GM21447 (cell line): ENCODE measurements around the gene NDOR1.

Experiments used
- ATAC-seq: cut with Tn5 transposase; IDR thresholded peaks from one replicate; pipeline ENCODE4 v1.9.1; 2021; ENCODE audit not compliant: unreplicated experiment

The NDOR1 gene

DNA sequence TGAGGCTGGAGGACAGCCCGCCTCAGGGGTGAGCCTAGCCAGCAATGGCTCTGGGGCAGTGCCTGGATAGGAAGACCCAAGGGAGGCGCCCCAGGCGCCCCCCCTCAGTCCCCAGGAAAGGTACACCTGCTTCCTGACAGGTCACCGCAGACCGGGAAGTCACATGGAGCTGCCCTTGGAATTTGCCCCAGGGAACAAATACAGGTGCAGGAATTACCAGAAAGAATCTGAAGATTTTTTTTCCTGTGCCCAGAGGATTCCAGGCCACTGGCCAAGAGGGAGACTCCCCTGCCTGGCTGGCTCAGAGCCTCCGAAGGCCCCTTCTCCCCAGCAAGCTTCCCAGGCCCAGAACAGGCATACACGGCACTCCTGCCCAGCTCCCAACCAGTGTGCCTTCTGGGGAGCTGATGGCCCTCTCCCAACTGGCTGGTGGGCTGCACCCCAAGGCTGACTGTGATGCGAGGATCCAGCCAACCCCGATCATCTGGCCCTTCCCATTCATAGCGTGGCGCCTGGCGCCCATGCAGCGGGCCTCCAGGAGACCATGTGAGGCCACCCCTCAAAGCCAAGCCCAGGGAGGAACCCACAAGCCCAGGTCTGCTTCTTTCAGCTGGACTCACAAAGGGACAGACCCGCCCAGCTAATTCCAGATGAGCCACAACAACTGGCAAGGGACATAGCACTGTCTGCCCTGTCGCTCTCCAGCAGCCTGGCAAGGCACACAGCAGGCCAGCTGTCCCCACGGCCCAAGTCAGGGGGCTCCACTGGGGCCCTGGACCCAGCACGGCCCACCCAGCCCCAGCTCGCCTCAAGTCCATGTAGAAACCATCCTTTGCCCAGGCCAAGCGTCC, 7.2 kb upstream of the NDOR1 start:
- ATAC-seq = no peak

- no peak for ATAC-seq
Observed at GRCh38 chr9:137198902-137199283, 6.6 kb upstream of the NDOR1 start.

DNA sequence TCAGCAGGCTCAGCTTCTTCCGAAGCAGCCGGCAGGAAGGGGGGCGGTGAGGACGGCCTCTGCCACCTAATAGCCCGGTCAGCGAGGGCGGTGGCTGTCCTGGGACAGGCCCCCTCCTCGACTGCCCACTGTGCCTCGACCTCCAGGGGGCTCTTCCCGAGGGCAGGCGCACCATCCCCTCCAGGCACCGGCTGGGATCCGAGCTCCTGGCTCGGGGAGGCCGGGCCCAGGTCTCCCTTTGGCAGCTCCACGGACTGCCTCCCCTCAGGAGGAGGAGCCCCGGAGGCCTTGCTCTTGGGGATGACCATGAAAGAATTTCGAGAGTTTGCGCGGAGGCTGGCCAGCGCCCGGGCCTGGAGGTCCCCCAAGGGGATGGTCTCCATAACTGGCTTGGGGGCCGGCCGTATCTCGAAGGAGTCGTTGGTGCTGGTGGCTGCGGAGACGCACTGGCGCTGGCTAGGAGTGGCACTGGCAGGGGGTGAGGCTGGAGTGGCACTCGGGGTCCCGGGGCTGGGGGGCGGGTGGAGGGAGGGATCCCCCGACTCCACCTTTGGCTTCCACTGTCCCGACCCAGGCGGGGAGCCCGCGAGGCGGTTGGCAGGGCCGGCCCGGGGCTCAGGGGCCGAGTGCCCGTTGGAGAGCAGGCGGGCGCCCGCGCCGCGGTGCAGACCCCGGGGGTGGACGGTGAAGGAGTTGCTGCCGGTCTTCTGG, 5.9 kb upstream of the NDOR1 start:
- no peak for ATAC-seq

DNA sequence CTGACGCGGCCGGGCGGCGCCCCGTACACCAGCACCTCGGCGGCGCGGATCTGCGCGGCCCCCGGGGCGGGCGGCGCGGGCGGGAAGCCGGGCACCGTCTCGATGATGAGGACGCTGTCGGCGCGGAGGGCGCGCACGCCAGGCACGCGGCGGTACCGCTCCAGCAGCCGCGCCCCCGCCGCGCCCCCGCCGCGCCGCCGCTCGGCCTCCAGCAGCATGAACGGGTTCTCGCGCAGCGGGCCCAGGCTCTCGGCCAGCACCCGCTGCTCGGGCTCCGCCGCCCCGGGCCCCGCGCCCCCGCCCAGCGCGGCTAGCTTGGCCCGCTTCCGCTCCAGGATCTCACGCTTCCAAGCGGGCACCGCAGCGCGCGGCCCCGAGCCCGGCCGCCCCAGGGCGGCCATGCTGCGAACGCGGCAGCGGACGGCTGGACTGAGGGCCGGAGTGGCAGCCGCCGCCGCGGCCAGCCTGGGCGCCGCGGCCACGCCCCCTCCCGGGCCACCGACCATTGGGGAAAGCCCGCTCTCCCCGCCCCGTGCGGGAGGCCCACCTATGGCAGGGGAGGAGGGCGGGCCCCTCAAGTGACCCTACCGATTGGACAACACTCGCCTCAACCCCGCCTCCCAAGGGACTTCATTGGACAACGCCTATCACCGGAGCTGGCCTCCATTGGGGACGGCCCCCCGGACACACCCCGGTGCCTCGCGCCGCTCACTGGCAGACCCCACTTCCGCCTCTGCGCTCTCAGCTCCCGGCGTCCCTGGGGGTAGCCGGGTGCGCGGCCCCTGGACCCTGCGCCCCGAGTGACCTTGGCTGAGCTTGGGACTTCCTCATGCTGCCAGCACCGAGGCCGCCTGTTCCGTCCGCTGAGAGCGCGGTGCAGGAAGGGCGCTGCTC, 4.9 kb upstream of the NDOR1 start, which contains the start of gene TPRN:
Gene TPRN, minus strand, starts transcription at position 431 of the 894 bp plus-strand sequence. Its CDS starts 30 bp downstream, at position 401.
- peak; percentile 90 for ATAC-seq

- ATAC-seq = no peak
Observed at GRCh38 chr9:137201205-137201868, 4.2 kb upstream of the NDOR1 start.

GRCh38 chr9:137202966-137203365, 2.5 kb upstream of the NDOR1 start:
- ATAC-seq = no peak

GRCh38 chr9:137204731-137205125, 772 bp upstream of the NDOR1 start:
- ATAC-seq = no peak

- ATAC-seq = no peak
Observed at GRCh38 chr9:137206602-137207001, 1.1 kb downstream of the NDOR1 start.

DNA sequence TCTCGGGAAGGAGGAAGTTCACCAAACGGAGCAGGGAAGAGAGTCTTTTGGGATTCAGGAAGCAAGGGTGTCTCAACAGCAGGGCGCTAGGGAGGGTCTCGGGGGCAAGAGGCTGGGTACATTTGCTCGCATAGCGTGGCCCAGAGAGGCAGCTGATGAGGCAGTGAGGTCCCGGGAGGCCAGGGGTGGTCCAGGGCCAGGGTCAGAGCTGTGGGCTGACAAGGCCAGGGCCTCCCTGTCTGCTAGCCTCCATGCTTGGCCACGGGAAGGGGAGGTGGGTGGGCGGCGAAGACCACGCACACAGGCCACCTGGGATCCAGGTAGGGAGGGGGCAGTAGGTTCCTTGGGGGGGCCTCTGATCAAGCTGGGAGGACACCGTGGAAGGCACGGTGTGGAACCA, 6.0 kb downstream of the NDOR1 start:
- ATAC-seq = no peak

DNA sequence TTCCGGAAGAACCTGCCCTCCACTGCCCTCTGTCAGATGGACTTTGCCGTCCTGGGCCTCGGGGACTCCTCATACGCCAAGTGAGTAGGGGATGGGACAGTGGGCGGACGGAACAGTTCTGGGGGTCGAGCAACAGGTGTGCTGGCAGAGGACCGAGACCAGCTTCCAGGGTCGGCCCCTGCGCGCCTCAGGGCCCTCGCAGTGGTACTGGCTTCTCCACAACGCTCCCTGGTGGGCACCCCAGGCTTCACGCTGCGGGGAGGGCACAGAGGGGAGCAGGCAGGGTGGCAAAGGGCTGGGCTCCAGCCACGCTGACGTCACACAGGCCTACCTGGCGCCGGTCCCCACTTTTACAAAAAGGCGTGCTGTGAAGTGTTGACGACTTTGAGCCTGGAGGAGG, 7.0 kb downstream of the NDOR1 start:
- ATAC-seq = no peak

DNA sequence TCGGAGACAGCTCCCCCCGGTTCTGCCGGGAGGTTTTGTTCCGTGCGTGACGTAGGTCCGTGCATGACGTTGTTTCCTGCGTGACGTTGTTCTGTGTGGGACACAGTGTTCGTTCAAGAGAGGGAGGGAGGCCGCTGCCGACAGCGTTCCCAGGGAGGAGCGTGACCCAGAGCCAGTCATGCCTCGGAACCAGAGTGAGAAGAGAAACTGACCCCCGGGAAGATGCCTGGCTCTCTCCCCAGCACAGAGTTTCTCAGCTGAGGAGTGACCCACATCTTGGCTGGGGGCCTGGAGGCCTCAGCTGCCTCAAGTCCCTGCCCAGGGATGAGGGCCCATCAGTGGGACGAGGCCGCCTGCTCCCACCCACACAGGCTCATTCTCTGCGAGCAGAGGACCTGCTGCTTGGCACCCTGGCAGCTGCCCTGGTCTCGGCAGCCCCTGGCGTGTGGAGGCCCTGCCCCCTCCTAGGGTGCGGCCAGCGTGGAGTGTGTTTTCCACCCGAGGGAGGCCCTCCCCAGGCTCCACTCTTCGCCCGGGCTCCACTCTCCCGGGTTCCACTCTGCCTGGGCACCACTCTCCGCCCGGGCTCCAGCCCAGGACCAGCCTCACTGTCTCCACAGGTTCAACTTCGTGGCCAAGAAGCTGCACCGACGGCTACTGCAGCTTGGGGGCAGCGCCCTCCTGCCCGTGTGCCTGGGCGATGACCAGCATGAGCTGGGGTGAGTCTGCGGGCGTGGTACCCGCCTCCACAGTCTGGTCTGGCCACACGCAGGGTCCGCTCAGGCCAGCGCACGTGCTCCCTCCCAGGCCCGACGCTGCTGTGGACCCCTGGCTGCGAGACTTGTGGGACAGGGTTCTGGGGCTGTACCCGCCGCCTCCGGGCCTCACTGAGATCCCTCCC, 7.9 kb downstream of the NDOR1 start:
- no peak for ATAC-seq

- ATAC-seq = no peak
Observed at GRCh38 chr9:137214620-137215019, 9.1 kb downstream of the NDOR1 start.

GRCh38 chr9:137215196-137215986, 9.9 kb downstream of the NDOR1 start:
- ATAC-seq = no peak

- no peak for ATAC-seq
Observed at GRCh38 chr9:137216188-137216965, 10.9 kb downstream of the NDOR1 start.

DNA sequence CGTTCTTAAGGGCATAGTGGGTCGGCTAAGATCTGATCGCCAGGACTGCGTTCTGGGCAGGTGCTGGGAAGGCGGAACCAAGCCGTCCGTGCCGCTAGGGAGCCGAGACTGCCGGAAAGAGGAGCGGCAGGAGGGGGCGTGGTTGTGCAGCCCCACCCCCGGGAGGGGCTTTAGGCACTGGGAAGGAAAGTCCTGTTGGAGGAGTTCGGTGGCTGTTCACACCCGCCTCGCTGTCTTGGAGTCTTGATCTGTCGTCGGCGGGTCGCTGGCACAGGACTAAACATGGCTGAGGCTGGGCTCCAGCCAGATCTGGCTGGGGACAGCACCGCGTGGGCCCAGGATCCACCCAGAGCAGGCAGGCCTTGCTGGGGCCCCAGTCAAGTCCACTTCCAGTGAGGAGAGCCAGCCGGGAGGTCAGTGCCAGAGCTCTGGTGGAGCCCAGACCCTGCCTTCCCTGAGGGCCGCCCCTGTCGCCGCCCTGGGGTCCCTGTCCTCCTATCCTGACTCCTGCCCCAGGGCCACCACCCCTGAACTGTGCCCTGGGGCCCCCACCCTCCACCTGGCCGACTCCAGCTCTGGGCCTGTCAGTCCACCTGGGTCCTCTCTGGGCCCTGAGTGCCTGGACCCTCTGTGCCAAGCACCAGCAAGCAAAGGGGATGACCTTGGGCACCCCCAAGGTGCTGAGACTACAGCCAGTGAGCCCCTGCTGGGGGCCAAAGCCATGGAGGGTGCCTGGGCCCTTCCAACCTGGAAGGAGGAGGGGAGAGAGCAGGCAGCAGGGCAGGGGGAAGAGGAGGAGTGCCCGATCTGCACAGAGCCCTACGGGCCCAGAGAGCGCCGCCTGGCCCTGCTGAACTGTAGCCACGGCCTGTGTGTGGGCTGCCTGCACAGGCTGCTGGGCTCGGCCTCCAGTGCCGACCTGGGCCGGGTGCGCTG, 12.0 kb downstream of the NDOR1 start:
- no peak for ATAC-seq

- ATAC-seq = no peak
Observed at GRCh38 chr9:137218212-137218753, 12.8 kb downstream of the NDOR1 start.

DNA sequence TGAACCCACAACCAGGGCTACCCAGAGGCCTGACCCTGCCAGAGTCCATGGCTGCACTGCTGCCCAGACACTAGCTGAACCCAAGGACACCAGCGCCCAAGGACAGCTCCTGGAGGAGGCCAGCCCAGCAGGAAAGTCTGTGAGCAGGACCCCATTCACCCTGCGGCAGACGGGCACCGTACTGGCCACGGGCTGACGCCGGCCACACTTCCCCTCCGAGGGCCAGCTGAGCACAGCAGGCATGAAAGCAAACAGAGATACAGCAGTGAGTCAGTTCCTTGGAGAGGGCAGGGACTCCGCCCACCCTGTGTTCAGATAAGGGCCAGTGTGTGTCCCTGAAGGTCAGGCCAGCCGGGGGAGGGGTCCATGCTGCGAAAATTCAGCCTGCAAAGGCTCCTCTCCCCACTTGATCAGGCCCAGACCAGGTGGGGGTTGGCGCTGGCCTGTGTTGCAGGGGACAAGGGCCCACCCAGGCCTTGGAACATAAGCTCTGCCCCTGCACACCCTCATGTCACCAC, 13.3 kb downstream of the NDOR1 start:
- no peak for ATAC-seq
